ENCODE measurements around the gene PIK3IP1.

- TF ChIP-seq CTCF (IDR thresholded peaks at IDR 0.05) (no peak), POLR2A (IDR thresholded peaks at IDR 0.05) (no peak)
These were observed 13.0 kb downstream of the PIK3IP1 start for GRCh38 chr22:31279327-31279669.
